Fibroblast of skin of left quadriceps (primary cell): ENCODE measurements around the gene CCDC117.
"Not testable (repeated sequence)": the region's sequence is repeated elsewhere in the genome, so short reads cannot be mapped to it uniquely, and the experiment has no call there.

Source experiments
- DNase-seq, 2 experiments: peaks; one replicate each; pipeline ENCODE4 v3.0.0-alpha.2; 2013; ENCODE audit warnings: low read depth in 2 of 2

CCDC117 gene

DNA sequence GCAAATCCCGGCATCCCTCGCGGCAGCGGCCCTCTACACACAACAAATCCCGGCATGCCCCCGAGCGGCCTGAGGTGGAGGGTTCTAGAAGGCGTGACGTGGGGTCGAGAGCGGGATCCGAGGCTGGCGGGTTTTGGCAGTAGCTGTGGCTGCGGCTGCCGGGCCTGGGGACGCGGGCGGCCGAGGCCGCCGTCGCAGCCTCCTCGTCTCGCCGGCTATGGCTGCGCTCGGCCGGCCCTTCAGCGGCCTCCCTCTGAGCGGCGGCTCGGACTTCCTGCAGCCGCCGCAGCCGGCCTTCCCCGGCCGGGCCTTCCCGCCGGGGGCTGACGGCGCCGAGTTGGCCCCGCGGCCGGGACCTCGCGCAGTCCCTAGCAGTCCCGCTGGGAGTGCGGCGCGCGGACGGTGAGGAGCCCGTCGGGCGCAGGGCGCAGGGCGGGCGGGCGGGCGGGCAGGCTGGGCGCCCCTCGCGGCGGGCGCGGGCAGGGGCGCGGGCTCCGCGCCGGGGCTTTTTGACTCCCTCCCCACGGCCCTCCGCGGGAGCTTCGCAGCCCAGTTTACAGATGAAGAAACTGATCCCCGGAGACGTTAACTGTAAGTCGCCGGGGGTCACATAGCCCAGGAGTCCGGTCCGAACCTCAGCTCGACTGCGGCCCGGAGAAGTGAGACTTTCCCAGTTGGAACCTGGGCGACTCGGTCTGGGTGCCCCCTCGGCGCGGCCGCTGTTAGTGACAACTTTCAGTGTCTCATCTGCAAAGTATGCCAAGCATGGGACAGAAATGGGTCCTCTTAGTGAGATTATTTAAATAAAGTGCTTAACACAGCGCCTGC is at the start of gene CCDC117:
CCDC117 (plus strand) TSS at position 63 of the 828 bp plus-strand sequence; CDS start at position 218, 155 bp downstream.
- peak; percentile 89 for DNase-seq

DNA sequence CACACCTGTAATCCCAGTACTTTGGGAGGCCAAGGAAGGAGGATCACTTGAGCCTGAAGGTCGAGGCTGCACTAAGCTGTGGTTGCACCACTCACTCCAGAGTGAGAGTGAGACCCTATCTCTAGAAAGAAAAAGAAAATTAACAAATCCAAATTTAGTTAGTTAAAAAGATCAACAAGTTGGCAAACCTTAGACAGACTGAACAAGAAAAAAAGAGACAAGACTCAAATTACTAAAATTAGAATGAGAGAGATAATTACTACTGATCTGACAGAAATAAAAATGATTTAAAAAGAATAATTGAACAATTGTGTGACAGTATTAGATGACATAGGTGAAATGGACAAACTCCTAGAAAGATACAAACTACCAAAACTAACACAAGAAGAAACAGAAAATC is 44.5 kb upstream of the CCDC117 start:
- no peak for DNase-seq

GRCh38 chr22:28728621-28729313 is 43.7 kb upstream of the CCDC117 start:
- DNase-seq: no peak

GRCh38 chr22:28730179-28730578 is 42.3 kb upstream of the CCDC117 start:
- DNase-seq: no peak

- DNase-seq: no peak
Measured at GRCh38 chr22:28734393-28734792, 38.1 kb upstream of the CCDC117 start.

- no peak for DNase-seq
Measured at GRCh38 chr22:28736301-28737155, 36.0 kb upstream of the CCDC117 start.

GRCh38 chr22:28737701-28738100 is 34.8 kb upstream of the CCDC117 start:
- no peak for DNase-seq

- DNase-seq: not testable (repeated sequence)
Measured at GRCh38 chr22:28738876-28739275, 33.6 kb upstream of the CCDC117 start.

DNA sequence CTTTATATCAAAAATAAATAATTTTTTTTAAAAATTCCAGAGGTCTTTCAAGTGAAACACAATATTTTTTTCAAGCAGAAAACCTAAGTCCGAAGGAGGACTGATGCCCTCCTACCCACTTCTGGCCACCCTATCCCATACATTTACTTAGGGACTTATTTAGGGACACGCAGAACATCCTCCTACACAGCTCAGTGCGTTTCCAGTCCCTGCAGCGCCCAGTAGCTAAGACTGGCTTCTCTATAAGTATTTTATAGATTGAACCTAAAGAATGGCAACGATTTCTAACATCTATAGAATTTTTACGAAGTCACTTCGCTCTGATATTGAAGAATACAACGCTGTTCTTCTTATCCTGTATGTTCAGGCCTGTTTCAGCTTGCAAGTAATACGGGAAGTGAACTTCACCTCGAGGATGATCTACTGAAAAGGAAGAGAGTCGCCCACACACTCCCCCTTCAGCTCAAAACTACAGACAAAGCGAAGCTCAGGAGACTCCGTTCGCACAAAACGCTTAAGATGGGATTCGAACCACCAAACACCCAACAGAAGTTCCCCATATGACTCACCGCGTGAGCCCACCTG is 31.2 kb upstream of the CCDC117 start:
- DNase-seq: no peak

DNA sequence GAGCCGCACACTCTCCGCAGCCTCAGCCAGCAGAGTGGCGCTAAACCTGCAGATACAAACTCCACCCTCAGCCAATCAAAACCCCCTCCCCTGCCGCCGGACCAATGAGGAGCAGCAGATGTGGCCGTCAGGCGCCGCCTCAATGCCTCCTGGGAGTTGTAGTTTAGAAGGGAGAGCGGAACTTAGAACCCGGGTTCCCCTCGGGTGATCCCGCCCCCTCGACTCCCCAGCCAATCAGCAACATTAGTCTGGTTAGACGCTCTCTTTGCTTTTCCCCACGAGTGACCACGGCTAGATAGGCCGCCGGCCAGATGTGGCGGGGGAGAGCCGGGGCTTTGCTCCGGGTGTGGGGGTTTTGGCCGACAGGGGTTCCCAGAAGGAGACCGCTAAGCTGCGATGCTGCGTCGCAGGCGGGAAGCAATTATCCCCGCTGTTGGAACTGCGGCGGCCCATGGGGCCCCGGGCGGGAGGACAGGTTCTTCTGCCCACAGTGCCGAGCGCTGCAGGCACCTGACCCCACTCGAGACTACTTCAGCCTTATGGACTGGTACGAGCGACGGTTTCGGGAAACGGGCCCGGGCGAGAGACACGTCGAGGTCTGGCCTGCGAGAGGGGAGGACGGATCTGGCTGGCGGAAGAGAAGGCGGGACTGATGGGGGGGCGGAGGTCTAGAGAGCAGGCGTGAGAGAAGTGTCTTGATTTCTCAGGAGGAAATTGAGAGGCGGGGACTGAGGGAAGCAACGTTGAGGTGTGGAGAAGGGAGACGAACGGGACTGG is 30.5 kb upstream of the CCDC117 start, which contains the start of the genes CHEK2 and HSCB:
CHEK2 (minus strand) TSS at position 36 of the 777 bp plus-strand sequence. CDS start 7,099 bp downstream, outside the sequence.
HSCB (plus strand) TSS at position 255 of the 777 bp plus-strand sequence; CDS start at position 312, 57 bp downstream.
- DNase-seq: peak; percentile 97 to 98

DNA sequence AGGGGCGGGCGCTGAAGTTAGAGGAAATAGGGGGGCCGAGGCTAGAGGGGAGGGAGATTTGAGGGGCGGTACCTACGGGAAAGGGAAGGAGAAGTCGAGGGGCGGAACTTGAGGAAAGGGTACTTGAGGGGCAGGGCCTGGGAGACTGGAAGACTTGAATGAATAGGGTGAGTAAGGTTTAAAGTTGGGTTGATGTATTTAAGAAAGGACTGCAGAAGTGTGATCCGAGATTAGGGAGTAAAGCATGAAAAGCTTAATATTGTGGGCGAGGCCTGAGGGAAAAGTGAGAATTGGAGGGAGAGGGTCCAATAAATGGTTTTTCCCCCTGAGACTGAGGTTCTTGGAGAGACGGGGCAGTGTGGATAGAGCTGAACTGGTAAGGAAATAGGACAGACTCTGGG is 29.9 kb upstream of the CCDC117 start:
- no peak for DNase-seq

- DNase-seq: no peak
Measured at GRCh38 chr22:28743852-28744251, 28.6 kb upstream of the CCDC117 start.

DNA sequence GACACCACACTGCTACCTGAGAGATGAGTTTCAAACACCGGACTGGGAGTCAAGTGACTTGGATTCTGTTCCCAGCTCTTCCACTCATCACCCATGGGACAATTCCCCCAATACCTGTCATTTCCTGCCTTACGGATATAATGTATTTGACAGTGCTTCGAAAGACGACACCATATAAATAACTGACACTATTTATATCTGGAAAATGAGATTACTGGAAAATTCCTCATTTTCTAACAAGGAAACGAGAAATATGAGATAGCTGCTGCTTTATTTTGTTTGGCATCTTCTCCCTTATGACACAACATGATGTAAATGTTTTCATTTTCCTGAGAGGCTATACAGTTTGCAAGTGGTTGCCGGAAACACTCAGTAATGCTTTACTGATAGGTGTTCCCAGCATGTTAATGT is 22.0 kb upstream of the CCDC117 start:
- DNase-seq: peak; percentile 46 to 49

DNA sequence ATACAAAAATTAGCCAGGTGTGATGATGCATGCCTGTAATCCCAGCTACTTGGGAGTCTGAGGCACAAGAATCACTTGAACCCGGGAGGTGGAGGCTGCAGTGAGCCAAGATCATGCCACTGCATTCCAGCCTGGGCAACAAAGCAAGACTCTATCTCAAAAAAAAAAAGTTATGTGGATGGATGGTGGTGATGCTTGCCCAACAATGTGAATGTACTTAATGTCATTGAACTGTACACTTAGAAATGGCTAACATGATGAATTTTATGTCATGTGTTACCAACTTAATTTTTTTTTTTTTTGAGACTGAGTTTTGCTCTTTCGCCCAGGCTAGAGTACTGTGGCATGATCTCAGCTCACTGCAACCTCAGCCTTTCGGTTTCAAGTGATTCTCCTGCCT is 18.0 kb upstream of the CCDC117 start:
- not testable (repeated sequence) for DNase-seq

DNA sequence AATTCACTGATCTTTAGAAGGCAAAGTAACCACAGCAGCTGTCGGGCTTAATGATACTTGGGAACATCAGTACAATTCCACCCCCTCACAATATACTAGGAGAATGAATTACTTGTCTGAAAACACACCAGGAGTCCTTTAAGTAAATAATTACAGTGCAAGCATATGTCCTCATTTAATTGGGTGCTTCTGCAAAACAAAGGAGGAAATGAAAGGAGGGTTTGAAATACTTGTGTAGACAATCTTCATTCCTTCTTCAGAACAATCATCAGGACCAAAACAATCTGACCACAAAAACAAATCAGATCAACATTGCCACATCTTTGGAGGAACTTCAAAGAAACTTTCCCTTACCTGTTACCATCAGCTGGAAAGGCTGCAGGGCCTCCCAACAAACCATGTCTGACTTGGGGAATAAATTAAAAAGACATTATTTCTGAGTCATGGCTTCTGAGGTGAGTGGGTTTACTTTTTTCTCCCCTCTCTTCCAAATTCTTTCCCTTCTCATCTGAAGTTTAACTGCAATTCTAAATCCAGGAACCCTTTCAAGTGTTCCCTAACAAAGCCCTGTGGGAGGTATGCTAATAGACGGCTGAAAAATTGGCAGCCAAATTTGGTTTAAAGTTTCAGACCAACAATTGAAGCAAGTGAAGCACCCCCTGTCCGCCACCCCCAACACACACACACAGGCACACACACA is 12.5 kb upstream of the CCDC117 start:
- no peak for DNase-seq

- no peak for DNase-seq
Measured at GRCh38 chr22:28761449-28761755, 11.1 kb upstream of the CCDC117 start.

DNA sequence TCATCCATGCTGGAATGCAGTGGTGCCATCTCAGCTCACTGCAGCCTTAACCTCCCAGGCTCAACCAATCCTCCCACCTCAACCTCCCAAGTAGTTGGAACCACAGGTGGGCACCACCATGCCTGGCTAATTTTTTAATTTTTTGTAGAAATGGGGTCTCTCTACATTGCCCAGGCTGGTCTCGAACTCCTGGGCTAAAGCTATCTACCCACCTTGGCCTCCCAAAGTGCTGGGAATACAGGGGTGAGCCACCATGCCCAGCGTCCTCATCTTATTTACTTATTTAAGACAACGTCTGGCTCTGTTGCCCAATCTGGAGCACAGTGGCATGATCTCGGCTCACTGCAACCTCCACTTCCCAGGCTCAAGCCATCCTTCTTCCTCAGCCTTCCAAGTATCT is 10.5 kb upstream of the CCDC117 start:
- DNase-seq: not testable (repeated sequence)

DNA sequence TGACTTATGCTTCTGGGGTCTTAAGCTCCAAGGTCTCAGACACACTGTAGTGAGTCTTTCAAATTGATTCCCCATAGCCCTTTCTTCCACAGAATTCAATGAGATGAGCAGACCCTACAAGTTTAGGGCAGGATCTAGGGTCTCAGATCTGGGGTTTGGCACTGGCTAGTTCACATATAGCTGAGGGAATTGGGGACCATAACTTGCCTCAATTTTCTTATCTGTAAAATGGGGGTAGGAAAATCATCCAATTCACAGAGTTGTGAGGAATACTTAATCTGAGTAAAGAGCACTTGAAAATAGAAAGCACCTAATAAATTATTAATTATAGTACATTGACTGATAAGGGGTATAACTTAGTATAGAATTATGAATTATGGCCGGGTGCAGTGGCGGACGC is 5.9 kb upstream of the CCDC117 start:
- DNase-seq: no peak

GRCh38 chr22:28768701-28769393 is 3.6 kb upstream of the CCDC117 start:
- DNase-seq: no peak
